ENCODE results near the gene CHRNA3. TPM values are rescaled to one million over a fixed set of nuclear protein-coding genes. Genes with fewer than 3 reads are reported as not detected.

The CHRNA3 gene
- total RNA-seq, 2 donors from 2014 or later, result not detected

DNA sequence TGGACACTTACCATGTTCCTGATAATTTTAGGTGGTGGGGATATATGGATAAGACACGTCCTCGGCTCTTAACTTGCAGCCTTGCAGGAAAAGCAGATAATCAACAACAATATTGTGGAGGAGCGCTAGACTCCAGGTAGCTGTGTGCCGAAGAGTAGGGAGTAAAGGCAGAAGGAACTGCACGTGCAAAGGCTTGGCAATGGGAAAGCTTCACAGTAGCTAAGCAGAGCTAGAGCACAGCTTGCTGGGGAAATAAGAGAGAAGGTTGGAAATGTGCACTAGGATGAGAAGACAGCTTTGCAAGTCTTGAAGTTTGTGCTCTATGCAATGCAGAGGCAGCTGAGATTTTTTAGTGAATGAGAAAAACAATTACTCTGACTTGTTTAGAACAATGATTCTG lies 68.2 kb downstream of the CHRNA3 start:
- H3K36me3 Mint-ChIP-seq, result peaks cover 0 to 5% of the 10 kb centered on the region in 2 donors
- ATAC-seq (no peak), DNase-seq (ENCODE audit: low spot score in 2 of 2) (no peak)
- no peaks in the 10 kb centered on the region for H3K9me3 Mint-ChIP-seq
- no peak overlapping the region for H3K27ac Mint-ChIP-seq

DNA sequence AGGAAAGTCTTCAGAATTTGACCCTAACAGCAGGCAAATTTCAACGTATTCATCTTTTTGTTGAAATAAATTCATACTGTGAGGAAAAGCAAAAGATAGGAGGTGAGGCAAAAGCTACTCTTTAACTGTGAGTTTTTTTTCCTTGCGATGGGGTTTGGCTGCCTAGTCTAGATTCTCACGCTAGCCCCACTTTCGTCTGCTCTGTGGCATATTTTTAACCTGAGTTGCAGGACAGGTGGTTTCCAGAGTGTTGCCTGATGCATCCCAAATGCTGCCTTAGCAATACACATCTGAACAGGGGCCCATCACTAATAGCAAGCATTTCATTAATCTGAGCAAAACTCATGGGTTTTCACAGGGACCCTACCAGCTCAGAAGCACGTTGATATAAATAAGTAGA lies 68.9 kb downstream of the CHRNA3 start:
- no peak for ATAC-seq
- Mint-ChIP-seq H3K9me3 (no peaks in the 10 kb centered on the region), H3K27ac (no peak overlapping the region), H3K36me3 (peaks cover 0 to 5% of the 10 kb centered on the region in 2 donors)
- DNase-seq (ENCODE audit: low spot score in 2 of 2), result no peak

DNA sequence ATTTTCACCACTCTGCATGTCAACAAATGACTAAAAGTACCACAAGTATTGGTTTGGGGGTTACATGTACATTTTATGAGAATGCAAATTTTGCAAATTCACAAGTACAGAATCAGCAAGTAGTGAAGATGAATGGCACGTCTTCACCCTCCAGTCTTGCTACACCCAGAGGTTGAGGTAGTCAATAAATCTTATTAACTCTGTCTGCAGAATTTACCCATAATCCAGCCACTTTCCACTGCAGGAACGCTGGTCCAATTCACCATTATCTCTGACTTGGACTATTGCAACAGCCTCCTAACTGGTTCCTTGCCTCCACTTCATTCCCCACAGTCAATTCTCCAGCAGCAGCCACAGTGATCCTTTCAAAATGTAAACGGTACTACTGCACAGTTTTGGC lies 70.0 kb downstream of the CHRNA3 start:
- no peaks in the 10 kb centered on the region for H3K9me3 Mint-ChIP-seq
- DNase-seq (ENCODE audit: low spot score in 2 of 2) (no peak), ATAC-seq (no peak)
- H3K27ac Mint-ChIP-seq, result no peak overlapping the region
- H3K36me3 Mint-ChIP-seq, result peaks cover 5 to 7% of the 10 kb centered on the region in 2 donors

DNA sequence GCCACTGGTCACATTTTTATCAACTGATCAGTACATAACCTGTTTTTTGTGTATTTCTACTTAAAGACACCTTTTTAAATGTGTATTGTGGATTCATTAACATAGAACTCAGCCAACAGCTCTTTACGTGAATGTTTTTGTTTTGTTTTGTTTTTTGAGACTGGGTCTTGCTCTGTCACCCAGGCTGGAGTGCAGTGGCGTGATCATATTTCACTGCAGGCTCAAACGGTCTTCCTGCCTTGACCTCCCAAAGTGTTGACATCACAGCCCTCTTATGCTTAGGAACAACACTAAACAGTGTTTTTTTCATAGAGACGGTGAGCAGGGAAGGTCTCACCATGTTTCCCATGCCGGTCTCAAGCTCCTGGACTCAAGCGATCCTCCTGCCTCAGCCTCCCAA lies 70.6 kb downstream of the CHRNA3 start:
- H3K36me3 Mint-ChIP-seq, result peaks cover 5 to 8% of the 10 kb centered on the region in 2 donors
- no peak overlapping the region for H3K27ac Mint-ChIP-seq
- ATAC-seq, result no peak
- H3K9me3 Mint-ChIP-seq, result no peaks in the 10 kb centered on the region
- DNase-seq (ENCODE audit: low spot score in 2 of 2), result no peak

Other genes with a start within 250 kb of the CHRNA3 start
- gene IREB2, start 182.8 kb downstream of the CHRNA3 start, total RNA-seq, result 10 to 100 TPM; 69.1 to 71.7 TPM
- 1 to 10 TPM; 1.6 to 5.1 TPM for gene HYKK, start 113.4 kb downstream of the CHRNA3 start, total RNA-seq
- gene PSMA4, start 80.6 kb downstream of the CHRNA3 start, total RNA-seq, result 100 to 1,000 TPM; 283 to 303 TPM
- 1 to 10 TPM; 4.6 to 5.7 TPM for gene CHRNA5, start 55.5 kb downstream of the CHRNA3 start, total RNA-seq
- not detected for gene CHRNB4, start 20.2 kb upstream of the CHRNA3 start, total RNA-seq
- 1 to 10 TPM; 1.4 to 4.3 TPM for gene ADAMTS7, start 190.5 kb upstream of the CHRNA3 start, total RNA-seq

Measured in activated naive CD4-positive, alpha-beta T cell treated with anti-CD3 and anti-CD28 coated beads, Interleukin-2, amount 50 U/mL, for 72 hours (primary cell).